Fibroblast of lung (primary cell): ENCODE data around the gene SIRT4. TPM values are rescaled to one million over a fixed set of nuclear protein-coding genes. Genes with fewer than 3 reads are reported as not detected.

ENCODE experiments used
- DNase-seq, 2 donors: peaks; one replicate each; pipeline versions ENCODE4 v3.0.0 to v3.0.0-alpha.2; 2010; ENCODE audit warnings: low read depth in 2 of 2
- H2AFZ ChIP-seq: 2 replicates; pipeline ENCODE4 v1.5.1; 2012; ENCODE audit warnings: low read length, control low read depth, inconsistent platforms
- H3K27ac ChIP-seq: 2 replicates; pipeline ENCODE4 v1.5.1; 2011; ENCODE audit warnings: low read length, control low read depth; ENCODE audit not compliant: insufficient read depth
- H3K27me3 ChIP-seq: 2 replicates; pipeline ENCODE4 v1.5.1; 2011; ENCODE audit warnings: mild to moderate bottlenecking, low read length; ENCODE audit not compliant: control insufficient read depth, insufficient read depth
- H3K36me3 ChIP-seq: 2 replicates; pipeline ENCODE4 v1.5.1; 2011; ENCODE audit warnings: low read length; ENCODE audit not compliant: control insufficient read depth, insufficient read depth
- H3K4me1 ChIP-seq: 2 replicates; pipeline ENCODE4 v1.5.1; 2011; ENCODE audit warnings: low read length; ENCODE audit not compliant: control insufficient read depth, insufficient read depth; ENCODE audit errors: extremely low read depth
- H3K4me2 ChIP-seq: 2 replicates; pipeline ENCODE4 v1.5.1; 2011; ENCODE audit warnings: low read length, control low read depth; ENCODE audit not compliant: insufficient read depth; ENCODE audit errors: extremely low read depth
- H3K4me3 ChIP-seq, 4 experiments: fragments of 200-600 bp in 1 of 4; sonication (generic) in 1 of 4; replicated peaks in 1 of 4; 2 replicates each; pipeline ENCODE4 v1.5.1; 2011 to 2016; ENCODE audit warnings: low read length in 4 of 4, low read depth in 3 of 4, mild to moderate bottlenecking in 3 of 4, control low read depth in 2 of 4, inconsistent platforms in 1 of 4, mixed read lengths in 1 of 4; ENCODE audit not compliant: insufficient read depth in 1 of 4; ENCODE audit errors: control extremely low read depth in 1 of 4
- H3K79me2 ChIP-seq: 2 replicates; pipeline ENCODE4 v1.5.1; 2012; ENCODE audit warnings: mild to moderate bottlenecking, low read length, inconsistent platforms; ENCODE audit not compliant: control insufficient read depth, insufficient read depth
- H3K9ac ChIP-seq: 2 replicates; pipeline ENCODE4 v1.5.1; 2011; ENCODE audit warnings: mild to moderate bottlenecking, low read length, control low read depth; ENCODE audit not compliant: insufficient read depth
- H3K9me3 ChIP-seq: 2 replicates; pipeline ENCODE4 v1.5.1; 2012; ENCODE audit warnings: low read depth, low read length; ENCODE audit not compliant: control insufficient read depth, insufficient read depth
- H4K20me1 ChIP-seq: 2 replicates; pipeline ENCODE4 v1.5.1; 2011; ENCODE audit warnings: low read length; ENCODE audit not compliant: control insufficient read depth, insufficient read depth; ENCODE audit errors: extremely low read depth
- EZH2 ChIP-seq: IDR thresholded peaks from 2 replicates; pipeline ENCODE4 v1.5.1; 2012; ENCODE audit warnings: low read length, control low read depth, mild to moderate bottlenecking; ENCODE audit errors: missing control alignments
- polyA plus RNA-seq, 2 donors: library from polyadenylated mRNA; depleted of rRNA in 1 of 2; stranded (reverse) in 1 of 2; unstranded in 1 of 2; fragments of >200 nt; gene quantifications; 2 replicates each; pipeline ENCODE4 v1.2.1, GENCODE V29; 2011 to 2012; ENCODE audit warnings: missing spikeins in 1 of 2
- total RNA-seq: library from RNA; depleted of rRNA; stranded (reverse); fragments of >200 nt; gene quantifications from 2 replicates; pipeline ENCODE4 v1.2.1, GENCODE V29; 2014
- TF ChIP-seq, protein P1 (sequence below), 2 donors: IDR thresholded peaks in 1 of 2; conservative IDR thresholded peaks in 1 of 2; 1 replicate in 1 of 2; 2 replicates in 1 of 2; pipeline ENCODE4 v1.5.1; 2011 to 2012; ENCODE audit warnings: low read length in 2 of 2, control low read depth in 1 of 2, inconsistent platforms in 1 of 2, low read depth in 1 of 2, mild to moderate bottlenecking in 1 of 2

The SIRT4 gene
- total and polyA plus RNA-seq, 2 donors (not counting 1 experiment from before 2014, with no cell fraction given) = 1.2 to 2.5 TPM

DNA sequence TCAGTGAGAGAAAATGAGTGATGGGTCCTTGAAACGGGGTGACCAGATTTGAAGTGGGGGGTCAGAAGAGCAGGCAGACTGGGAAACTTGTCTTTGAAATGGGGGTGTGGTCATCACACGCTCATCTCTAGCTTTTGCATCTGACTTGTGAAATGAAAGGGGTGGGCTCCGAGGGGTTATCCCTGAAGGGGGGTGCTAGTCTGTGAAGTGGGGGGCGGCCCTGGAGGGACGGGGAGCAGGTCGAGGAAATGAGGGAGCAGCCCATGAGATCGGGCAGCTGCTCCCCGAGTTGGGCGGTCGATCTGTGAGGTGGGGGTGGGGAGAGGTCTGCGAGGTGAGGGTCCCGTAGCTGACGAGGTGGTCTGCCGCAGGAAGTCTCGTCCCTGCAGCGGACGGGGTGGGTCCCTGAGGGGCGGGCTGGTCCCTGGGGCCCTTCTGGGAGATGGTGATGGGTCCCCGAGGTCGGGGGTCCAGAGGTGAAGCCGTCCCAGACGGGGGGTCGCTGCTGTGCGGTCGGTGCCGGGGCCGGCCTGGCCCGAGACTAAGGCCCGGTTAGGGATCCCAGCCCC is 37.1 kb upstream of the SIRT4 start:
- H3K4me1 ChIP-seq = peaks cover 11% of the 10 kb centered on the region
- H3K4me3 ChIP-seq = peak overlapping the region; percentile 67 to 92 (median 85)
- peak overlapping the region; percentile 77 for H3K9ac ChIP-seq
- H3K36me3 ChIP-seq = no peaks in the 10 kb centered on the region
- no peaks in the 10 kb centered on the region for H4K20me1 ChIP-seq
- DNase-seq = no peak
- H3K79me2 ChIP-seq = peaks cover 55% of the 10 kb centered on the region
- TF ChIP-seq EZH2 = no peak
- TF ChIP-seq, protein P1, sequence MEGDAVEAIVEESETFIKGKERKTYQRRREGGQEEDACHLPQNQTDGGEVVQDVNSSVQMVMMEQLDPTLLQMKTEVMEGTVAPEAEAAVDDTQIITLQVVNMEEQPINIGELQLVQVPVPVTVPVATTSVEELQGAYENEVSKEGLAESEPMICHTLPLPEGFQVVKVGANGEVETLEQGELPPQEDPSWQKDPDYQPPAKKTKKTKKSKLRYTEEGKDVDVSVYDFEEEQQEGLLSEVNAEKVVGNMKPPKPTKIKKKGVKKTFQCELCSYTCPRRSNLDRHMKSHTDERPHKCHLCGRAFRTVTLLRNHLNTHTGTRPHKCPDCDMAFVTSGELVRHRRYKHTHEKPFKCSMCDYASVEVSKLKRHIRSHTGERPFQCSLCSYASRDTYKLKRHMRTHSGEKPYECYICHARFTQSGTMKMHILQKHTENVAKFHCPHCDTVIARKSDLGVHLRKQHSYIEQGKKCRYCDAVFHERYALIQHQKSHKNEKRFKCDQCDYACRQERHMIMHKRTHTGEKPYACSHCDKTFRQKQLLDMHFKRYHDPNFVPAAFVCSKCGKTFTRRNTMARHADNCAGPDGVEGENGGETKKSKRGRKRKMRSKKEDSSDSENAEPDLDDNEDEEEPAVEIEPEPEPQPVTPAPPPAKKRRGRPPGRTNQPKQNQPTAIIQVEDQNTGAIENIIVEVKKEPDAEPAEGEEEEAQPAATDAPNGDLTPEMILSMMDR (conservative IDR thresholded peaks at IDR 0.05 in 1 of 2, IDR thresholded peaks at IDR 0.05 in 1 of 2; ENCODE audit: low read depth in 1 of 2, low read length in 2 of 2) = no peak
- peak overlapping the region; percentile 99 for H3K4me2 ChIP-seq
- no peaks in the 10 kb centered on the region for H3K27me3 ChIP-seq
- no peaks in the 10 kb centered on the region for H3K9me3 ChIP-seq
- H2AFZ ChIP-seq = no peak overlapping the region
- H3K27ac ChIP-seq = peak overlapping the region; percentile 50

DNA sequence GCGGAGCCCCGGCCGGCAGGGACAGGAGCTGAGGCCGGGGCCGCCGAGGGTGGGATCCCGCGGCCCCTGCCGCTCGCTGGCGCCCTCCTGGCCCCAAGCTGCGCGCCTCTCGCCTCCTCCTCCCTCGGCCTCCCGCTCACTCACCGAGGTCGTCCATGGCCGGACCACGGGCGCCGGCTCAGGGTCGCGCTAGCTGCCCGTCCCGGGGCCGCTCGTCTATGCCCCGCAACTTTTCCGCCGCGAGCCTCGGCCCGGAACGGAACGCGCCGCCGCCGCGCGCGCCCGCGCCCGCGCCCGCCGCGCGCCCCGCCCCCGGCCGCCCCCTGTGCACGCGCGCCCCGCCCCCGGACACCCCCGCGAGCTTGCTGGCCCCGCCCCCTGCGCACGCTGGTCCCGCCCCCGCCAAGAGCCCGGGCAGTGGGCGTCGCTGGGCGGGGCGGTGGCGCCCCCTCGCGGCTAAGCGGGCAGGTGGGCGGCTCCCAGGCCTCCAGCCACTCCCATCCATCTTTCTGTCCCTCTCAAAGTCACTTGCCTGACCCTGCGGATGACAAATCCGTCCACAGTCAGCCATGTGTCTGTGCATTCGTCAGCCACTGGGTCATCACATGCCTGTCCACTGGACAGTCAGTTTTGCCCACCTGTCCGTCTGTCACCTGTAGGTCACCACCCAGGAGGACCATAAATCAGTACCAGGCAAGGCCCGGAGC is 36.5 kb upstream of the SIRT4 start, which contains the start of gene PXN:
TSS of gene PXN (minus strand) at position 258 of the 707 bp plus-strand sequence. CDS start at position 157, 101 bp downstream.
- H3K79me2 ChIP-seq = peaks cover 49% of the 10 kb centered on the region
- peak within 1 kb of the TSS; percentile 67 to 92 (median 85) for H3K4me3 ChIP-seq
- peak; percentile 61 to 80 for DNase-seq
- peak within 1 kb of the TSS; percentile 99 for H3K4me2 ChIP-seq
- peaks cover 11% of the 10 kb centered on the region for H3K4me1 ChIP-seq
- H3K36me3 ChIP-seq = no peaks in the 10 kb centered on the region
- no peak within 1 kb of the TSS for H2AFZ ChIP-seq
- peak within 1 kb of the TSS; percentile 50 for H3K27ac ChIP-seq
- TF ChIP-seq EZH2 = no peak
- TF ChIP-seq, protein P1 (conservative IDR thresholded peaks at IDR 0.05 in 1 of 2, IDR thresholded peaks at IDR 0.05 in 1 of 2; ENCODE audit: low read depth in 1 of 2, low read length in 2 of 2) = peak; percentile 54 to 59
- no peaks in the 10 kb centered on the region for H3K27me3 ChIP-seq
- peak within 1 kb of the TSS; percentile 77 for H3K9ac ChIP-seq
- no peaks in the 10 kb centered on the region for H3K9me3 ChIP-seq
- no peaks in the 10 kb centered on the region for H4K20me1 ChIP-seq

DNA sequence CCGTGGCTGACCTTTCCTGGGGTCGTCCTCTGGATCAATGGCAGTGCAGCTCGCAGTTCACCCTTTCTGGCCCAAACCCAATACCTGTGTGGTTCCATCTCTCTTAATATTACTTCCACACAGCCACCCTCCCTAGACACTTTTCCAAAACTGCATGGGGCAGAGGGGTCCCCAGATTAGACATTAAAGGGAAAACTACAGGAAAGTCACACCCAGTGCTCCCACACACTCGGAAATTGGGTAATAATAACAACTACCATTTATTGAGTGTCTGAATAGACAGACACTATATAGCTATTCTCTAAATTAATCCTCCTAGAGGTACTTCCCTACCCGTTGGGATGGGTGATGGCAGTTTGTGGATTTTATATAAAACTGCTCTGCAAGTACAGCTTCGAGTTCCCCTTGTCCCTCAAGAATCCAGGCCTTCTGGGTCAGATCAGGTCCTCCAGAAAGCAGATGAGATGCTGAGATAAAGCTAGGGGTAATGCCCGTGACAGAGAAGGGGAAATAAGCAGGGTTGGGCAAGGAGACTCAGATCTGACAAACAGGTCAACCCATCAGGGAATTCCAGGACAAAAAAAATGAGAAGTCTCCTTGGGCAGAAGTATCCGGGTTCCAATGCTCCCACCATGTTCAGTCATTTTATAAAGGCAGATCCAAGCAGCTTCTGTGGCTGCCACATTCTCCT is 35.8 kb upstream of the SIRT4 start:
- DNase-seq = no peak
- H3K27me3 ChIP-seq = no peaks in the 10 kb centered on the region
- no peak overlapping the region for H3K4me2 ChIP-seq
- peaks cover 11% of the 10 kb centered on the region for H3K4me1 ChIP-seq
- peaks cover 42% of the 10 kb centered on the region for H3K79me2 ChIP-seq
- no peak overlapping the region for H3K9ac ChIP-seq
- H4K20me1 ChIP-seq = no peaks in the 10 kb centered on the region
- no peak for TF ChIP-seq EZH2
- TF ChIP-seq, protein P1 (conservative IDR thresholded peaks at IDR 0.05 in 1 of 2, IDR thresholded peaks at IDR 0.05 in 1 of 2; ENCODE audit: low read depth in 1 of 2, low read length in 2 of 2) = peak in 1 of 2 donors; percentile 2
- H3K36me3 ChIP-seq = no peaks in the 10 kb centered on the region
- no peaks in the 10 kb centered on the region for H3K9me3 ChIP-seq
- no peak overlapping the region for H3K4me3 ChIP-seq
- H2AFZ ChIP-seq = no peak overlapping the region
- no peak overlapping the region for H3K27ac ChIP-seq
